GM12801 (cell line): ENCODE measurements around the gene SYNGR1.

Experiments
- CTCF ChIP-seq: IDR thresholded peaks from one replicate; pipeline ENCODE4 v1.5.1; 2011; ENCODE audit warnings: control low read depth; ENCODE audit not compliant: insufficient read length; ENCODE audit errors: extremely low read depth

SYNGR1 gene

GRCh38 chr22:39417641-39418040, 67.8 kb downstream of the SYNGR1 start:
- TF ChIP-seq CTCF, result no peak

DNA sequence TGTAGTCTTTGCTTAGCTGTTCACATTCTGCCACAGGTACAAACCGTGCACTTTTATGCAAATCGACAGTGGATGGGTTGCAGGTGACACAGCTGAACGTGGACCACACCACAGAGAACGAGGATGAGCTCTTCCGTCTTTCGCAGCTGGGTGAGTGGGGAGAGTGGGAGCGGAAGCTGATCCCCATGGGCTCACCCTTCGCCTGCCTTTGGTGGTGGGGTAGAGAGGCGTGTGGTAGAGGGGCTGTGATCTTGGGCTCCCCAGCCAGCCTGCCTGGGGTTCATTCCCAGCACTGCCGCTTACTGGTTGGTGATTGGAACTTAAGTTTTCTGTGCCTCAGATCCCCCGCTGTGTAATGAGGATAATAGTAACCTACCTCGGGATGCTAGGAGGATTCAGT, 68.9 kb downstream of the SYNGR1 start:
- no peak for TF ChIP-seq CTCF

- no peak for TF ChIP-seq CTCF
Observed at GRCh38 chr22:39419096-39419495, 69.3 kb downstream of the SYNGR1 start.

GRCh38 chr22:39419911-39420310, 70.1 kb downstream of the SYNGR1 start:
- no peak for TF ChIP-seq CTCF

- TF ChIP-seq CTCF, result no peak
Observed at GRCh38 chr22:39421691-39422090, 71.9 kb downstream of the SYNGR1 start.

GRCh38 chr22:39422101-39422500, 72.3 kb downstream of the SYNGR1 start:
- no peak for TF ChIP-seq CTCF

GRCh38 chr22:39422721-39423120, 72.9 kb downstream of the SYNGR1 start:
- TF ChIP-seq CTCF, result no peak

GRCh38 chr22:39423976-39424375, 74.2 kb downstream of the SYNGR1 start:
- no peak for TF ChIP-seq CTCF
